Epidermal melanocyte (primary cell): ENCODE measurements around the gene MIEF1.
A peak's percentile ranks its signal among the peaks of the same experiment; 100 is the strongest.
"Not testable (repeated sequence)": the region's sequence is repeated elsewhere in the genome, so short reads cannot be mapped to it uniquely, and the experiment has no call there.

ENCODE experiments used
- DNase-seq: peaks from one replicate; pipeline ENCODE4 v3.0.0; 2011; ENCODE audit warnings: low spot score; ENCODE audit not compliant: insufficient read length

MIEF1 gene

GRCh38 chr22:39489094-39490068, 12.7 kb upstream of the MIEF1 start:
- no peak for DNase-seq

DNA sequence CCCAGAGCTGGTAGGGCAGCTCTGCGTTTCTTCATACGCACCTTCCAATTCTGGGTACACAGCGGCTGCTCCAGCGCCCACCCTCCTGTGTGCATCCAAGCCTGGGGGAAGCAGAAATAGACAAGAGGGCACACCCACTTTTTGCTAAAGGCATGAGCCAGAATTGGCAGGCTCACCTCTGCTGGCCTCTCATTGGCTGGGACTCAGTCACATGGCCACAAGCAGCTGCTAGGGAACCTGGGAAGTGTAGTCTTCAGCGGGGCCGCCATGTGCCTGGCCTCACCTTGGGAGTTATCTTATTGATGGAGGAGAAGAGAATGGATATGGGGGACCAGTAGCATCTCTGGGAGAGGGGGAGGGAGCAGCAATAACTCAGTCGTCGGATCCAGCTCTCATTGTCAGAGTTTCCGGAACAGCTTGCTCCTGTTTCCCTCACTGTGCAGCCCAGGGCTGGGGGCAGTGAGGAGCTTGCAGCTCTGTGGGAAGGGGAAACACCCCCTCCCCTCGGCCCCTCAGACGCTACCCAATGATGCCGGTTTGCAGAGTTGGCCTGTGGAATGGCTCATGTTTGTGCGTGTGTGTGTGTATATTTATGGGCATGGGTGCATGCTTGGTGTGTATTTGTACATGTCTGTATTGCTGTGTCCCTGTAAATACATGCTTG, 11.8 kb upstream of the MIEF1 start:
- peak; percentile 86 for DNase-seq

GRCh38 chr22:39490966-39491680, 11.0 kb upstream of the MIEF1 start:
- DNase-seq: no peak

DNA sequence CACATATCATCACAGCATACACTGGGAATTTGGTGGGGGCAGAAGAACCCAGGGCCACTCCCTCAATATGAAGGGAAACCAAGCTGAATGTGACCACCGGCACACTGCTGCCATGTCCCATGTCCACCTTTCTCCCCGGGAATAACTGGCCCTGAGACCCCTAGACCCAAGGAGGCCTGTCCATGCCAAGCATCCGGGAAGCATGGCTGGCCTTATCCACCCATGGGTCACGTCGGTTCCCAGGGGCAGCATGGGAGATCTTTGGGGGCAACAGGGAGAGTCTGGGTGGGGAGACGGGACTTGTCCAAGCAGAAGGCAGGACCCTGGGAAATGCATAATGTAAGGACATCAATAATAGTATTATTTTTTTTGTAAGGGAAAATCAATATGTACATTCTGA, 10.4 kb upstream of the MIEF1 start:
- DNase-seq: no peak

GRCh38 chr22:39492186-39492585, 9.9 kb upstream of the MIEF1 start:
- no peak for DNase-seq

DNA sequence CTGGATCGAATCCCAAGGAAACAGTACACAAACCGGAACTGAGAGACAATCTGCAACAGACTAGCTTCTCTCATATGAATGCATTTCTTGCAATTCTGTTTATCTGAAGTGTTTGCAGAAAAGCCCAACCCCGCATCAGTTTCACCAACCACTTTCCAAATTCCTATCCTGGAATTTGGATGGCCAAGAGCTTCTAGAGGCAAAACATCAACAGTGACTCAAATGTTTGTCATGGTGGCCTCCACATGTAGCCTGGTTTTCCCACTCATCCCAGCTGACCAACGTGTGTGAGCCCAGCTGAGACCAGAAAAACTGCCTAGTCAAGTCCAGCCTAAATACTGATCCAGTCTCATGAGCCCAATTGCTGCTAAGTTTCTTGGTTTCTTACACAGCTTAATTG, 8.3 kb upstream of the MIEF1 start:
- peak; percentile 65 for DNase-seq

DNA sequence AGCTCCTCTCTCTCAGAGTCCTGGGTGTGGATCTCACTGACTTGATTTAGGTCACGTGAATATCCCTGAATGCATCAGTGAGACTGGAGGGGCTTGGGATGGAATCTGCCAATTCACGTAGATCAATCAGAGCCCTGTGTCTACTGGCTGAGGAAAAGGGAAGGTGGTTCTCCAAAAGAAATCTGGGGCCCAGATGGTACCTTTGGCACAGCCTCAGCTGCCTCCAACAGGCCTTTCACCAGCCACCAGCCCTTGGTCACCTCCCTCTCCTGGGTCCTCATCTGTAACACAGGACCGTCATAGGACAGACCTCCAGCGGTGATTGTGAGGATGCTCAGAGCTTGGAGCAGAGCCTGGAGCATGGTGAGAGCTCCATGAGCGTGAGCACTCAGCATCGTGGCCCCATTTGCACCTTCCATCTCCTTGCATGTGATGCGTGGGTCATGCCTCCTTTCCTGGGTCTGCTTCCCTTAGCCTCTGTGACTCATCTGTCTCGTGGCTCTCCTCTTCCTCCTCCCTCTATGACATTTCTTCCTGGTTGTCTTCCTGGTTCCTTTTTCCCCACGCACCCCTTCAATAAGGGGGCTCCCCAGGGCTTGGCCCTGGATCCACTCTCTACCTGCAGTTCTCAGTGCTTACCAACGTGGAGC, 7.5 kb upstream of the MIEF1 start:
- no peak for DNase-seq

DNA sequence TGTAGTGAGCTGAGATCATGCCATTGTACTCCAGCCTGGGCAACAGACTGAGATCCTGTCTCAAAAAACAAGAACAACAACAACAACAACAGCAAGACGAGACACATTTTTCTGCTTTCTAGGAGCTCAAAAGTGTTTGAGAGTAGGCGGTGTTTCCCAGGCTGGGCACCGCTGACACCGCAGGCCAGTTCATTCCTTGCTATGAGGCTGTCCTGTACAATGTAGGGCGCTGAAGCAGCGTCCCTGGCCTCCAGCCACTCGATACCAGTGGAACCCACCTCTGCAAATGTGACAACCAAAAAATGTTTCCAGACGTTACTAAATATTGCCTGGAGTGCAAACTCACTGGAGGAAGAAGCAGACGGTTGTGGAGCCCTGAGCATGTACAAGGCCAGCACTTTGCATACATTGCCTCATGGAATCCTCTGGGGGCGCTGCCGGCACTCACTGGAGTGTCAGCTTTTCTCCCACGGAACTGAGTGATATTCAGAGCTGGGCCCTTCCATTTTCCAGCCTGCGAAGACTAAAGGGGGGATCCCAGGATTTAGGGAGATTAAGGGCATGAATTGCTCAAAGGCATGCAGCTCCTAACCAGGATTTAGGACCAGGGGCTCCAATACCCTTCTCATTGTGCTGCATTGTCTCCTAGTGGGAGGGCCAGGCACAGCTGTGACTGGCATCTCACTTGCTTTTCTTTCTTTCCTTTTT, 5.8 kb upstream of the MIEF1 start:
- no peak for DNase-seq

GRCh38 chr22:39497429-39497828, 4.7 kb upstream of the MIEF1 start:
- no peak for DNase-seq

- DNase-seq: no peak
These were observed 3.7 kb upstream of the MIEF1 start for GRCh38 chr22:39498368-39498767.

DNA sequence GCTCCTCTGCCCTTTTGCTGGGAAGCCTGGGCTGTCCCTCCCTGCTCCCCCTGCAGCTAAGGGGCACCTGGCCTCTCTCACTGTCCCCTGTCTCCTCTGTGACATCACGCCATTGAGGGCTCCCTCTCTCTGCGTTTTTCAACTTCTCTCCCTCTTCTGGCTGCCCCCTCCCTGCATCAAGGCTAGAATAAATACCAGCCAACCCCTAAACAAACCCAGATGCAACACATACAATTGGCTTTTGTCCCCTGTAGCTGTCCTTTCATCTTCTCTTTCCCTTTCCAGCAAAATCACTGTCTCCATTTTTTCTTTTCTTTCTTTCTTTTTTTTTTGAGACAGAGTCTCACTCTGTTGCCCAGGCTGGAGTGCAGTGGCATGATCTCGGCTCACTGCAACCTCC, 3.3 kb upstream of the MIEF1 start:
- no peak for DNase-seq

GRCh38 chr22:39500101-39500500, 2.0 kb upstream of the MIEF1 start:
- DNase-seq: no peak

GRCh38 chr22:39501644-39502108, 414 bp upstream of the MIEF1 start:
- DNase-seq: no peak

DNA sequence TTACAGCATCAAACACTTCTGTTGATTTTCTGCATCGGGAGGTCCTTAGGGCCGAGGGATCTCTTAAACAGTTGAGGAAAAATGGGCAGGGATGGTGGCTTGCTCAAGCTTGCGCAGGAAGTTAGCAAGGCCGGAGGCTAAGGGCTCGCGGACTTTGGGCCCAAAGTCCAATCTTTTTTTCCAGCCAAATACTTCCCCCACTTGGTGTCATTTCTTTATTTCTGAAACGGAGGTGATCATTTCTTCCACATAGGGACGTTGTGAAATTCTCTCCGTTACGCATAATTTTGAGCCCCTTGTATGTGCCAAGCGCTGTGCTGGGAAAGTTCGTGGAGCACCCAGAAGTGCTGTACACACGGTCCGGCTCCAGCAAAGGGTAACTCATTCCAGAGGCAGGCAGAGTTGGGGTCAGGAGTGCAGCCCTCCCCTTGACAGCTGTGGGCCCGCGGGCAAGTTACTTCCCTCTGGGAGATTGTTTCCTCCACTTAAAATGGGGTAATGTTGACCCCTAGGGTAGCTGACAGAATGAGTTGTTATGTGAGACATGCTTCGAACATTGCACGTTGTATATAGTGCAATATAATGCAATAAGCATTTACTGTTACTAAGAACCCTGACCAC, 809 bp downstream of the MIEF1 start:
- no peak for DNase-seq

- DNase-seq: no peak
These were observed 1.5 kb downstream of the MIEF1 start for GRCh38 chr22:39503630-39504029.

DNA sequence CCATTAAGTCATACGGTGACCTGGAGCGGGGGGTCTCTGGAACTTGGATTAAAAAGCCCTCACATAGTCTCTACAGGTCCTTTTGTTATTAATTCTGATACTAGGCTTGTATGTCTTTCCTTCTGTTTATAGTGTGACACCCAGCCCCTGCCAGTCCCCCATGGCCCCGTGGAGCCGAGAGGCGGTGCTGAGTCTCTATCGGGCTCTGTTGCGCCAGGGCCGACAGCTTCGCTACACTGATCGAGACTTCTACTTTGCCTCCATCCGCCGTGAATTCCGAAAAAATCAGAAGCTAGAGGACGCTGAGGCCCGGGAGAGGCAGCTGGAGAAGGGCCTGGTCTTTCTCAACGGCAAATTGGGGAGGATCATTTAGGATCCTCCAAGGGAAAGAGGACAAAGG, 2.0 kb downstream of the MIEF1 start:
- DNase-seq: no peak

- DNase-seq: not testable (repeated sequence)
These were observed 4.9 kb downstream of the MIEF1 start for GRCh38 chr22:39507021-39507420.

- DNase-seq: no peak
These were observed 6.3 kb downstream of the MIEF1 start for GRCh38 chr22:39508393-39508792.

DNA sequence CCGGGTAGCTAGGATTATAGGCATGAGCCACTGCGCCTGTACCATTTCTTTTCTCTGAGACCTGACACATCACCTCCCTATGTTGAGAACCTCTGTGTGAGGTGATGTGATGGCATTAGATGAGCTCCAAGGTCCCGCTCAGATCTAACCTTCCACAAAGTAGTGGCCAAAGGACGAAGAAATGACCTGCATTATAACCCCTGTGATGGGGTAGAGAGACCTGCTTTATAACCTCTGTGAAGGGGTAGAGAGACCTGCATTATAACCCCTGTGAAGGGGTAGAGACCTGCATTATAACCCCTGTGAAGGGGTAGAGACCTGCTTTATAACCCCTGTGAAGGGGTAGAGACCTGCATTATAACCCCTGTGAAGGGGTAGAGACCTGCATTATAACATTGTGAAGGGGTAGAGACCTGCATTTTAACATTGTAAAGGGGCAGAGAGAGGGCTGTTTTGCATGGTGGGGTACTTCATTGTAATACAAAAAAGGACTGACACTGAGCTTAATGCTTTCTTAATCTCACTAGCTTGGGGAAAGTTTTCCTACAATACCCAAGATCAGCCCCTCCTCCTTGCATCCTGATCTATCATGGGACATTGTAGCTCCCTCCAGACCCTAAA, 8.5 kb downstream of the MIEF1 start:
- no peak for DNase-seq

GRCh38 chr22:39511226-39511625, 9.1 kb downstream of the MIEF1 start:
- no peak for DNase-seq
